ENCODE results near the gene NFATC2IP. TPM values are rescaled to one million over a fixed set of nuclear protein-coding genes. Genes with fewer than 3 reads are reported as not detected.

NFATC2IP gene
- total and polyA plus RNA-seq, 2 of the 4 experiments (the other 2 are of a cell fraction), result 10.0 to 29.1 TPM

DNA sequence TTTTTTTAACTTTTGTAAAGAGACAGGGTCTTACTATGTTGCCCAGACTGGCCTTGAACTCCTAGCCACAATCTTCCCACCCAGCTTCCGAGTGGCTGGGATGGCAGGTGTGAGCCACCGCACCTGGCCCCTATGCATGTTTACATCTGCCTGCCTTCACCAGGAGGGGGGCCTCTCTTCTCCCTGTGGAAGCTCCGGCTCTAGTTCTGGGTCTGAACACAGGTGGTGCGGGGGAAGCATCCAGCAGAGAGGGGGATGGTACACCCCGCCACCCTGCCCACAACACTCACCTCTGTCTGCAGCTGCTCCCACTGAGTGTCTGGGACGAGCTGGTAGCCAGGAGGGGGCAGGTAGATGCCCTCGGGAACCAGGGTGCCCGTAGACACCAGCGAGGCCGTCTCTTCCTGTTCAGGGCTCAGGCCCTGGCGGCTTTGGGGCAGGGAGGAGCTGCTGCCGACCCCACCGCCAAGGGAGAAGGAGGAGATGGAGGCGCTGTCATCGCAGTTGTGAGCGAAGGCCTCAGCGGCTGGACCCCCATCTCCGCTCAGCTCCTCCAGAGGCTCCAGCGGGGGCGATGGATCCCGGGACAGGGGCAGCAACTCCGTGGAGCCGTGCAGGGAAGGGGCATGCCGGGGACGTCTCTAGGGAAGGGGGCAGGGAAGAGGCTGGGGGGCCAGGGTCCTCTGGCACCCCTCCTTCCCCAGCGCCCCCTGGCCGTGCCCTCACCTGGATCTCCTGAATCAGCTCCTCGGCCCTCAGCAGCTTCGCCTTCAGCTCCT is 36.6 kb upstream of the NFATC2IP start (continued):
- no peak for TF ChIP-seq MAFK (IDR thresholded peaks at IDR 0.05; ENCODE audit: low read depth, low read length)

DNA sequence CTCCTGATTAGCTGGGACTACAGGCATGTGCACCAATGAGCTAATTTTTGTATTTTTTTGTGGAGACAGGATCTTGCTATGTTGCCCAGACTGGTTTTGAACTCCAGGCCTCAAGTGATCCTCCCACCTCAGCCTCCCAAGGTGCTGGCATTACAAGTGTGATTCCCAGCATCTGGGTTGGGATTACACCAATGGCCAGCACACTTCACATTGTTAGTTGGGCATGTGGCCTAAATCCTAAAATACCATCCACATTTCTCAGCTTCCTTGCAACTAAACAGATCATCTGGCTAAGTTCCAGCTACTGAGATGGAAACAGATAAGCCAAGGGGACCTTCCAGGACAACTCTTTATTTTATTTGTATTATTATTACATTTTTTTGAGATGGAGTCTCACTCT is 35.6 kb upstream of the NFATC2IP start:
- no peak for TF ChIP-seq MAZ (IDR thresholded peaks at IDR 0.05; ENCODE audit: borderline replicate concordance, low read depth, low read length)
- TF ChIP-seq, protein P1, sequence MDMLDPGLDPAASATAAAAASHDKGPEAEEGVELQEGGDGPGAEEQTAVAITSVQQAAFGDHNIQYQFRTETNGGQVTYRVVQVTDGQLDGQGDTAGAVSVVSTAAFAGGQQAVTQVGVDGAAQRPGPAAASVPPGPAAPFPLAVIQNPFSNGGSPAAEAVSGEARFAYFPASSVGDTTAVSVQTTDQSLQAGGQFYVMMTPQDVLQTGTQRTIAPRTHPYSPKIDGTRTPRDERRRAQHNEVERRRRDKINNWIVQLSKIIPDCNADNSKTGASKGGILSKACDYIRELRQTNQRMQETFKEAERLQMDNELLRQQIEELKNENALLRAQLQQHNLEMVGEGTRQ (IDR thresholded peaks at IDR 0.05; ENCODE audit: low read depth, low read length), result peak; percentile 48; the same call in 1 of the 2 replicates
- intact Hi-C loops (cut with micrococcal nuclease), result loop anchor here (5.0 kb wide), 1 partner anchor 33 kb away; no protein-coding TSS in a partner anchor

More for the DNA sequence above, 35.6 kb upstream of the NFATC2IP start:
- in situ Hi-C loops (cut with MboI; ENCODE audit: low sequenced_read_pairs), result no loop called here
- H3K27me3 ChIP-seq (ENCODE audit: control insufficient read depth, insufficient read depth, low read length), result no peaks in the 10 kb centered on the region
- no peak overlapping the region for H4K8ac ChIP-seq (ENCODE audit: low read depth in 2 of 2, low read length in 2 of 2)
- BruUV-seq (replicated peaks), result no TSS peak
- H2BK5ac ChIP-seq (ENCODE audit: low read depth, low read length, poor library complexity, severe bottlenecking), result no peak overlapping the region
- no peak overlapping the region for H4K5ac ChIP-seq (ENCODE audit: low read depth, low read length)
- ChIA-PET CTCF (no interaction called here), POLR2A (ENCODE audit: unreplicated experiment) (no interaction called here)
- ATAC-seq (ENCODE audit: low read depth), result peak; percentile 42
- no peak overlapping the region for H2BK120ac ChIP-seq (ENCODE audit: low read depth, low read length)
- peak; percentile 76 for DNase-seq
- no peaks in the 10 kb centered on the region; the same call in 1 of the 2 replicates for H3K9me1 ChIP-seq (ENCODE audit: insufficient read depth, low read length)
- no peak overlapping the region for H3K14ac ChIP-seq (replicated peaks; ENCODE audit: low read depth, low read length)
- H3K9ac ChIP-seq (ENCODE audit: low read depth, low read length), result no peak overlapping the region
- dilution Hi-C loops (cut with HindIII; ENCODE audit: low sequenced_read_pairs, unreplicated experiment), result no loop called here
- no peaks in the 10 kb centered on the region for H3K9me3 ChIP-seq (ENCODE audit: control insufficient read depth, insufficient read depth, low read length)
- H2AK9ac ChIP-seq (replicated peaks; ENCODE audit: low read depth, low read length, poor library complexity), result no peak overlapping the region
- no peaks in the 10 kb centered on the region for H4K20me1 ChIP-seq (ENCODE audit: insufficient read depth, low read length)
- 0 out of 4 replicates have a peak, but pooled peaks cover 0 to 6% of the 10 kb centered on the region in 2 experiments for H3K79me1 ChIP-seq (ENCODE audit: low read depth in 1 of 2, low read length in 2 of 2)
- no peak overlapping the region for H4K91ac ChIP-seq (ENCODE audit: insufficient read depth, low read depth, low read length)
- H2AFZ ChIP-seq (replicated peaks; ENCODE audit: low read length, poor library complexity), result no peak overlapping the region
- peaks cover 37% of the 10 kb centered on the region for H3K36me3 ChIP-seq (ENCODE audit: control insufficient read depth, insufficient read depth, low read length)
- H3K18ac ChIP-seq (ENCODE audit: low read depth, low read length), result no peak overlapping the region
- H3K23ac ChIP-seq (ENCODE audit: low read depth, low read length), result no peak overlapping the region
- H2AK5ac ChIP-seq (ENCODE audit: low read depth, low read length), result no peak overlapping the region; the same call in 1 of the 2 replicates
- no peak overlapping the region for H3K4me2 ChIP-seq (ENCODE audit: low read depth, low read length)
- H3K4ac ChIP-seq (ENCODE audit: low read depth, low read length), result no peak overlapping the region
- no peak overlapping the region for H2BK20ac ChIP-seq (ENCODE audit: low read depth, low read length)
- H3K56ac ChIP-seq (ENCODE audit: extremely low read depth, insufficient read depth, low read length), result no peak overlapping the region
- H3K27ac ChIP-seq (ENCODE audit: insufficient read depth, low read length), result no peak overlapping the region
- no peak overlapping the region for H2BK15ac ChIP-seq (ENCODE audit: low read depth, low read length)
- no peaks in the 10 kb centered on the region for H3K4me1 ChIP-seq (ENCODE audit: control insufficient read depth, insufficient read depth, low read length)
- no peak overlapping the region for H3K4me3 ChIP-seq (ENCODE audit: insufficient read depth, low read depth, low read length)
